ENCODE data around the gene MCFD2.

Gene MCFD2

GRCh38 chr2:46873604-46874068 lies 42.0 kb downstream of the MCFD2 start:
- no peaks in the 10 kb centered on the region for H3K79me2 ChIP-seq (ENCODE audit: low read length)
- no peak overlapping the region for H2AFZ ChIP-seq (ENCODE audit: low read depth, low read length)
- H3K27me3 ChIP-seq (ENCODE audit: low read depth, low read length): no peaks in the 10 kb centered on the region
- H4K20me1 ChIP-seq (ENCODE audit: insufficient read depth, low read length): no peaks in the 10 kb centered on the region
- H3K27ac ChIP-seq (ENCODE audit: low read length): no peak overlapping the region
- 0 out of 2 replicates have a peak, but pooled peaks cover 2% of the 10 kb centered on the region for H3K4me1 ChIP-seq (ENCODE audit: low read length)
- no peaks in the 10 kb centered on the region for H3K36me3 ChIP-seq (replicated peaks; ENCODE audit: low read depth, low read length)
- H3K9ac ChIP-seq (ENCODE audit: low read length): no peak overlapping the region
- no peaks in the 10 kb centered on the region for H3K9me3 ChIP-seq (ENCODE audit: insufficient read depth, low read length)
- no peak overlapping the region for H3K4me3 ChIP-seq (ENCODE audit: low read length)
- no peak overlapping the region for H3K4me2 ChIP-seq (ENCODE audit: low read length)
- no peak for TF ChIP-seq EZH2phosphoT487 (IDR thresholded peaks at IDR 0.05; ENCODE audit: low read depth)
- TF ChIP-seq, protein P1, sequence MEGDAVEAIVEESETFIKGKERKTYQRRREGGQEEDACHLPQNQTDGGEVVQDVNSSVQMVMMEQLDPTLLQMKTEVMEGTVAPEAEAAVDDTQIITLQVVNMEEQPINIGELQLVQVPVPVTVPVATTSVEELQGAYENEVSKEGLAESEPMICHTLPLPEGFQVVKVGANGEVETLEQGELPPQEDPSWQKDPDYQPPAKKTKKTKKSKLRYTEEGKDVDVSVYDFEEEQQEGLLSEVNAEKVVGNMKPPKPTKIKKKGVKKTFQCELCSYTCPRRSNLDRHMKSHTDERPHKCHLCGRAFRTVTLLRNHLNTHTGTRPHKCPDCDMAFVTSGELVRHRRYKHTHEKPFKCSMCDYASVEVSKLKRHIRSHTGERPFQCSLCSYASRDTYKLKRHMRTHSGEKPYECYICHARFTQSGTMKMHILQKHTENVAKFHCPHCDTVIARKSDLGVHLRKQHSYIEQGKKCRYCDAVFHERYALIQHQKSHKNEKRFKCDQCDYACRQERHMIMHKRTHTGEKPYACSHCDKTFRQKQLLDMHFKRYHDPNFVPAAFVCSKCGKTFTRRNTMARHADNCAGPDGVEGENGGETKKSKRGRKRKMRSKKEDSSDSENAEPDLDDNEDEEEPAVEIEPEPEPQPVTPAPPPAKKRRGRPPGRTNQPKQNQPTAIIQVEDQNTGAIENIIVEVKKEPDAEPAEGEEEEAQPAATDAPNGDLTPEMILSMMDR (IDR thresholded peaks at IDR 0.05; ENCODE audit: low read depth, low read length): no peak

DNA sequence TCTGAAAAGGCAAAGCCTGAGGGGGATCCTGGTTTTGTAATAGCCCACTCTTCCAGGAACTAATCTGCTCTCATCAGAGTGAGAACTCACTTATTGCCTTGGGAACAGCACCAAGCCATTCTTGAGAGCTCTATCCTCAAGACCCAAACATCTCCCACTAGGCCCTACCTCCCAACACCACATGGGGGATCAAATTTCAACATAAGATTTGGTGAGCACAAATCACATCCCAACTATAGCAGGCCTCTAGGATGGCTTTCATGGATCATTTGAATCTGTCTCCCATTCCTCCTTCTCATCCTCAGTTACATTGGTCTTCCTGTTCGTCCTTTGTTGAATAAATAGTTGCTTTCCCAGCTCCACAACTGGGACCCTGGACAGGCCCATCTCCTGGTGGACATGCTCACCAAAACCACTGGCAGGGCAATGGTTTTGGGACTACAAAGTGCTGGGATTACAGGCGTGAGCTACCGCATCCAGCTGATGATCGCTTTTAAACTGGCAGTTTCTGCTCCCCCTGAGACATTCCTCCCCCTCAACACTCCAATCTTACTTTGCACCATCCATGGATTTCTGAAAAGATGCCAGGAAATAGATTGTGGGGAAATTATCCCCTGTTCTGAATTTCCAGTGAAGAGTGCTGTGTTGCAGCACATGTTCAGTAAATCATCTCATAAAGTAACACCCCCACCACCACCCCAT lies 42.6 kb downstream of the MCFD2 start:
- Histone ChIP-seq H3K27ac (ENCODE audit: low read length) (no peak overlapping the region), H3K4me2 (ENCODE audit: low read length) (no peak overlapping the region), H3K4me1 (ENCODE audit: low read length) (0 out of 2 replicates have a peak, but pooled peaks cover 2% of the 10 kb centered on the region), H3K9me3 (ENCODE audit: insufficient read depth, low read length) (no peaks in the 10 kb centered on the region), H3K36me3 (replicated peaks; ENCODE audit: low read depth, low read length) (no peaks in the 10 kb centered on the region), H2AFZ (ENCODE audit: low read depth, low read length) (no peak overlapping the region), H3K4me3 (ENCODE audit: low read length) (no peak overlapping the region), H3K27me3 (ENCODE audit: low read depth, low read length) (no peaks in the 10 kb centered on the region), H4K20me1 (ENCODE audit: insufficient read depth, low read length) (no peaks in the 10 kb centered on the region), H3K79me2 (ENCODE audit: low read length) (no peaks in the 10 kb centered on the region), H3K9ac (ENCODE audit: low read length) (no peak overlapping the region)
- no peak for TF ChIP-seq EZH2phosphoT487 (IDR thresholded peaks at IDR 0.05; ENCODE audit: low read depth)
- TF ChIP-seq, protein P1 (IDR thresholded peaks at IDR 0.05; ENCODE audit: low read depth, low read length): no peak

DNA sequence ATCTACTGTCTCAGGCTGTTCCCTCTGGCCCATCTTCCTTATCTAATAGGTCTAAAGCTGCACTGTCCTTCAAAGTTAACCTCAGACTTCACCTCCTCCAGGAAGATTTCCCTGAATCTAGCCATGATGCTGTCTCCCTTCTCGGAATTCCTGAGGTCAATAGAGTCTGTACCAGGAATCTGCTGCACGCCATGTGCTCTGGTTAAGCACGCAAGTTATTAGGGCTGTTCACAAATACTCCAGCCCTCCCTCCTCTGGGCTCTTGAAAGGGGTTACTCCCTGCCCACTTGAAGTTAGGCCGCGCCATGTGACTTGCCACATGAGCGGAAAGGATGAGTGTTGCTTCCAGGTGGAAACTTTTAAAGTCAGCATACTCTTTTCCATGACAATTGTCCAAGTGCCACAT lies 43.6 kb downstream of the MCFD2 start:
- H3K27me3 ChIP-seq (ENCODE audit: low read depth, low read length): no peaks in the 10 kb centered on the region
- no peak overlapping the region for H3K4me2 ChIP-seq (ENCODE audit: low read length)
- H3K9ac ChIP-seq (ENCODE audit: low read length): no peak overlapping the region
- no peak for TF ChIP-seq EZH2phosphoT487 (IDR thresholded peaks at IDR 0.05; ENCODE audit: low read depth)
- TF ChIP-seq, protein P1 (IDR thresholded peaks at IDR 0.05; ENCODE audit: low read depth, low read length): no peak
- H2AFZ ChIP-seq (ENCODE audit: low read depth, low read length): no peak overlapping the region
- no peaks in the 10 kb centered on the region for H3K9me3 ChIP-seq (ENCODE audit: insufficient read depth, low read length)
- H3K4me1 ChIP-seq (ENCODE audit: low read length): 0 out of 2 replicates have a peak, but pooled peaks cover 2% of the 10 kb centered on the region
- no peaks in the 10 kb centered on the region for H4K20me1 ChIP-seq (ENCODE audit: insufficient read depth, low read length)
- no peak overlapping the region for H3K27ac ChIP-seq (ENCODE audit: low read length)
- H3K36me3 ChIP-seq (replicated peaks; ENCODE audit: low read depth, low read length): no peaks in the 10 kb centered on the region
- no peak overlapping the region for H3K4me3 ChIP-seq (ENCODE audit: low read length)
- no peaks in the 10 kb centered on the region for H3K79me2 ChIP-seq (ENCODE audit: low read length)

GRCh38 chr2:46870051-46870839 lies 45.4 kb downstream of the MCFD2 start:
- TF ChIP-seq EZH2phosphoT487 (IDR thresholded peaks at IDR 0.05; ENCODE audit: low read depth): no peak
- TF ChIP-seq, protein P1 (IDR thresholded peaks at IDR 0.05; ENCODE audit: low read depth, low read length): no peak
- H2AFZ ChIP-seq (ENCODE audit: low read depth, low read length): no peak overlapping the region
- no peaks in the 10 kb centered on the region for H3K36me3 ChIP-seq (replicated peaks; ENCODE audit: low read depth, low read length)
- H3K27me3 ChIP-seq (ENCODE audit: low read depth, low read length): no peaks in the 10 kb centered on the region
- no peaks in the 10 kb centered on the region for H3K4me1 ChIP-seq (ENCODE audit: low read length)
- H4K20me1 ChIP-seq (ENCODE audit: insufficient read depth, low read length): no peaks in the 10 kb centered on the region
- no peak overlapping the region for H3K4me2 ChIP-seq (ENCODE audit: low read length)
- H3K4me3 ChIP-seq (ENCODE audit: low read length): no peak overlapping the region
- H3K9ac ChIP-seq (ENCODE audit: low read length): no peak overlapping the region
- H3K9me3 ChIP-seq (ENCODE audit: insufficient read depth, low read length): no peaks in the 10 kb centered on the region
- H3K27ac ChIP-seq (ENCODE audit: low read length): no peak overlapping the region
- no peaks in the 10 kb centered on the region for H3K79me2 ChIP-seq (ENCODE audit: low read length)

All from OCI-LY3 (cell line).